AG09319 (cell line): ENCODE results near the gene CLDN5.

Experiments
- DNase-seq: peaks from one replicate; pipeline ENCODE4 v3.0.0-alpha.2; 2010; ENCODE audit warnings: low read depth; ENCODE audit errors: extremely low read depth
- CTCF ChIP-seq: IDR thresholded peaks from 2 replicates; pipeline ENCODE4 v1.5.1; 2011; ENCODE audit warnings: low read depth, mild to moderate bottlenecking, inconsistent platforms, low read length, moderate library complexity

CLDN5 gene

GRCh38 chr22:19567157-19568009, 43.2 kb upstream of the CLDN5 start:
- no peak for TF ChIP-seq CTCF

GRCh38 chr22:19566279-19567156, 42.3 kb upstream of the CLDN5 start:
- no peak for TF ChIP-seq CTCF
- DNase-seq, result no peak

More at GRCh38 chr22:19567157-19568009, 43.2 kb upstream of the CLDN5 start:
- no peak for DNase-seq

GRCh38 chr22:19565382-19566278, 41.4 kb upstream of the CLDN5 start:
- no peak for TF ChIP-seq CTCF
- DNase-seq, result no peak

GRCh38 chr22:19559956-19560355, 35.7 kb upstream of the CLDN5 start:
- no peak for TF ChIP-seq CTCF
- no peak for DNase-seq

- DNase-seq, result no peak
- no peak for TF ChIP-seq CTCF
Observed at GRCh38 chr22:19559324-19559811, 35.2 kb upstream of the CLDN5 start.

DNA sequence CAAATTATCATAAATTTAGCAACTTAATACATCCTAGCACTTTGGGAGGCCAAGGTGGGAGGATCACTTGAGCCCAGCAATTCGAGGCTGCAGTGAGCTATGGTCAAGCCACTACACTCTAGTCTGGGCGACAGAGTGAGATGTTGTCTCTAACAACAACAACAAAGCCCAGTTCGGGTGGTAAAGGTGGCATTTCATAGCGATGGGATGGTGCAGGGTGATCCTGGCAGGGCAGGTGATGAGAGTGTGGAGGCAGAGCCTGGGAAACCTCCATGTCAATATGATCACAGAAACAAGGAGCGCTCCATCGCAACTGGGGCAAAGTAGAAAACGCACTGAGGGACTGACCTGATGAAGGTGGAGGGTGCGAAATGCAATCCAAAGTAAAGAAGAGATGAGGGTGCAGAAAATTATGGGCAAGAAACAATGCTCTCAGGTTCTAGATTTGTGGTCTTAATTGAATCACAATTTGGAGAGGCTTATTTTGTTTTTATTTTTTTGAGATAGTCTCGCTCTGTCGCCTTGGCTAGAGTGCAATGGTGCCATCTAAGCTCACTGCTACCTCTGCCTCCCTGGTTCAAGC, 32.8 kb upstream of the CLDN5 start:
- no peak for DNase-seq
- TF ChIP-seq CTCF, result no peak
